Left lung (tissue), 10 donors: ENCODE results near the gene TBC1D24. TPM values are rescaled to one million over a fixed set of nuclear protein-coding genes. Genes with fewer than 3 reads are reported as not detected.

Source experiments
- ATAC-seq: fragments of 200-7000 bp; cut with Tn5 transposase; one replicate; pipeline ENCODE4 v1.9.1; 2020; ENCODE audit warnings: moderate library complexity
- DNase-seq, 4 donors: peaks; one replicate each; pipeline ENCODE4 v3.0.0-alpha.2; 2013 to 2020
- H3K27ac ChIP-seq, 2 donors: fragments of 200-600 bp; sonication (generic) in 1 of 2; one replicate each; pipeline versions ENCODE4 v1.5.0 to v1.8.0; 2020 to 2021
- H3K27me3 ChIP-seq, 2 donors: fragments of 200-600 bp; sonication (generic) in 1 of 2; one replicate each; pipeline versions ENCODE4 v1.5.0 to v1.8.0; 2020 to 2021
- H3K36me3 ChIP-seq, 2 donors: fragments of 200-600 bp; sonication (generic) in 1 of 2; one replicate each; pipeline versions ENCODE4 v1.5.0 to v1.8.0; 2020 to 2021
- H3K4me1 ChIP-seq, 2 donors: fragments of 200-600 bp; one replicate each; pipeline ENCODE4 v1.8.0; 2021
- H3K4me3 ChIP-seq, 2 donors: fragments of 200-600 bp; sonication (generic) in 1 of 2; one replicate each; pipeline versions ENCODE4 v1.5.0 to v1.8.0; 2020 to 2021; ENCODE audit warnings: mild to moderate bottlenecking in 1 of 2
- H3K9me3 ChIP-seq, 2 donors: fragments of 200-600 bp; sonication (generic) in 1 of 2; one replicate each; pipeline versions ENCODE4 v1.5.0 to v1.8.0; 2020 to 2021
- intact Hi-C, 2 donors: fragments of 100-400 bp; cut with DNase I; formaldehyde crosslinking; loops; one replicate each; pipeline versions ENCODE4 v1.11.2 to v1.14.2; 2022
- polyA plus RNA-seq, 6 donors: library from polyadenylated mRNA; unstranded; fragments of 120-200 nt; gene quantifications; one replicate each; pipeline ENCODE4 v1.2.1, GENCODE V29; 2013; ENCODE audit not compliant: insufficient read length in 6 of 6
- total RNA-seq, 2 donors: library from RNA; stranded (reverse); fragmentation: NEBNext Ultra II Directional; extraction: Animal tissue kit (Norgen Biotek cat#: 25700); gene quantifications; one replicate each; pipeline ENCODE4 v1.2.1, GENCODE V29; 2021
- TF ChIP-seq, protein P1 (sequence below), 2 donors: fragments of 200-600 bp; sonication (generic) in 1 of 2; IDR thresholded peaks; one replicate each; pipeline versions ENCODE4 v1.5.0 to v1.8.0; 2021; ENCODE audit warnings: antibody characterized with exemption in 2 of 2
- donor health status: DM: no; HTN: yes; CAD: no.
- donor health status: DM: no; HTN: no; CAD: no.

Gene TBC1D24
- total and polyA plus RNA-seq, 8 donors = 14.2 to 41.4 (median 17.9) TPM

DNA sequence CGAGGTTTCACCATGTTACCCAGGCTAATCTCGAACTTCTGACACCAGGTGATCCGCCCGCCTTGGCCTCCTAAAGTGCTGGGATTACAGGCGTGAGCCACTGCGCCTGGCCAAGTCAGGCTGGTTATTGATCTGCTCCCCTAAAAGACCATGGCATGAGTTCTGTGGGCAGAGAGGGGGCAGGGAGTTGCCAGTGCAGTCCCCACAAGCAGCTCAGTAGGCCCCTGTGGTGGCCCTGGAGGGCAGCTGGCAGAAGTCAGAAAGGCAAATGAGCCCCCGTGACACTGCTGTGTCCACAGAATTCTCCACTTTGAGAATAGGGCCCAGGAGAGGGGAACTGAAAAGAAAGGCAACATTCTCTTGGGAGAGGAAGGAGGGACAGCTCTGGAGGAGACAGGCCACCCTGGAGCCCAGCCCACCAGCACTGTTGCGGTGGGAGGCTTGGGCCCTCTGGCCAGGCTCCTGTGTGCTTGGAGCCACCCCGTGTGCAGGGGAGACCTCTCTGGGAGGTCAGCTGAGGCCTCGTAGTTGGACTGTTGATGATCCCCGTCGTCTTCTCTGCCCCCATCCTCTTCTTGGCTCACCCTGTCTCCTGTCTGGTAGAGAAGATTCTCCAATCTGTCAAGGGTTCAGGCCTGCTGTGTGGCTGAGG, 43.2 kb downstream of the TBC1D24 start:
- Histone ChIP-seq H3K4me3 (peak overlapping the region in 1 of 2 donors; percentile 22), H3K9me3 (no peaks in the 10 kb centered on the region), H3K4me1 (peaks cover 49 to 75% of the 10 kb centered on the region in 2 donors), H3K27ac (peak overlapping the region; percentile 6 to 99), H3K36me3 (peaks cover 0 to 39% of the 10 kb centered on the region in 2 donors), H3K27me3 (no peaks in the 10 kb centered on the region)
- intact Hi-C loops = no loop called here
- TF ChIP-seq, protein P1, sequence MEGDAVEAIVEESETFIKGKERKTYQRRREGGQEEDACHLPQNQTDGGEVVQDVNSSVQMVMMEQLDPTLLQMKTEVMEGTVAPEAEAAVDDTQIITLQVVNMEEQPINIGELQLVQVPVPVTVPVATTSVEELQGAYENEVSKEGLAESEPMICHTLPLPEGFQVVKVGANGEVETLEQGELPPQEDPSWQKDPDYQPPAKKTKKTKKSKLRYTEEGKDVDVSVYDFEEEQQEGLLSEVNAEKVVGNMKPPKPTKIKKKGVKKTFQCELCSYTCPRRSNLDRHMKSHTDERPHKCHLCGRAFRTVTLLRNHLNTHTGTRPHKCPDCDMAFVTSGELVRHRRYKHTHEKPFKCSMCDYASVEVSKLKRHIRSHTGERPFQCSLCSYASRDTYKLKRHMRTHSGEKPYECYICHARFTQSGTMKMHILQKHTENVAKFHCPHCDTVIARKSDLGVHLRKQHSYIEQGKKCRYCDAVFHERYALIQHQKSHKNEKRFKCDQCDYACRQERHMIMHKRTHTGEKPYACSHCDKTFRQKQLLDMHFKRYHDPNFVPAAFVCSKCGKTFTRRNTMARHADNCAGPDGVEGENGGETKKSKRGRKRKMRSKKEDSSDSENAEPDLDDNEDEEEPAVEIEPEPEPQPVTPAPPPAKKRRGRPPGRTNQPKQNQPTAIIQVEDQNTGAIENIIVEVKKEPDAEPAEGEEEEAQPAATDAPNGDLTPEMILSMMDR (IDR thresholded peaks at IDR 0.05) = no peak
- ATAC-seq (no peak), DNase-seq (no peak)

DNA sequence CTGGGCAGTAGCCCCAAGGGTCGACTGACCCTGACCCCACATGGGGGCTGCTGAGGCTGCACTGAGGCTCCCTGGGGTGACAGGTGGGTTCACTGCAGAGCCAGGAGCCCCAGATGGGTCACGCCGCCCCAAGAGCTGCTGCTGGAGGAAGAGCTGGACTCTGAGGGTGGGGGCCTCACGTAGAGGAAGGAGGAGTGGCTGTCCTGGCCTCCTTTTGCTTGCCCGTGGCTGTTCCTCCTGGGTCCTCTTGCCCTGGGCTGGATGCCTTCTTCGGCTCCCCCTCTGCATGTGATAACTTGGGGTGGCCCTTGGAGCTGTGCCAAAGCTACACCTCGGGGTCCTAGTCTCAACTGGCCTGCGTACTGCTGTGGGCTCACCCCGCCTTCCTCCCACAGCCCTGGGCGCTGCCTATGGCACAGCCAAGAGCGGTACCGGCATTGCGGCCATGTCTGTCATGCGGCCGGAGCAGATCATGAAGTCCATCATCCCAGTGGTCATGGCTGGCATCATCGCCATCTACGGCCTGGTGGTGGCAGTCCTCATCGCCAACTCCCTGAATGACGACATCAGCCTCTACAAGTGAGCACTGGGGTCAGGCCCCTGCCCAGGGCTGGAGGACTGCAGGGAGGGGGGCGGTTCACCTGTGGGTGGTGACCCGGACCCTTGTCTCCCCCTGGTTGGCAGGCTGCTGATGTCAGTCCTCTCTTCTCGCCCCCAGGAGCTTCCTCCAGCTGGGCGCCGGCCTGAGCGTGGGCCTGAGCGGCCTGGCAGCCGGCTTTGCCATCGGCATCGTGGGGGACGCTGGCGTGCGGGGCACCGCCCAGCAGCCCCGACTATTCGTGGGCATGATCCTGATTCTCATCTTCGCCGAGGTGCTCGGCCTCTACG, 44.1 kb downstream of the TBC1D24 start:
- Histone ChIP-seq H3K27ac (peak overlapping the region; percentile 79 to 99), H3K36me3 (peaks cover 0 to 49% of the 10 kb centered on the region in 2 donors), H3K27me3 (no peaks in the 10 kb centered on the region), H3K4me1 (peaks cover 46 to 75% of the 10 kb centered on the region in 2 donors), H3K9me3 (no peaks in the 10 kb centered on the region), H3K4me3 (peak overlapping the region in 1 of 2 donors; percentile 68)
- DNase-seq = peak in 1 of 4 donors; percentile 80
- no peak for ATAC-seq
- intact Hi-C loops = no loop called here
- TF ChIP-seq, protein P1 (IDR thresholded peaks at IDR 0.05) = no peak

DNA sequence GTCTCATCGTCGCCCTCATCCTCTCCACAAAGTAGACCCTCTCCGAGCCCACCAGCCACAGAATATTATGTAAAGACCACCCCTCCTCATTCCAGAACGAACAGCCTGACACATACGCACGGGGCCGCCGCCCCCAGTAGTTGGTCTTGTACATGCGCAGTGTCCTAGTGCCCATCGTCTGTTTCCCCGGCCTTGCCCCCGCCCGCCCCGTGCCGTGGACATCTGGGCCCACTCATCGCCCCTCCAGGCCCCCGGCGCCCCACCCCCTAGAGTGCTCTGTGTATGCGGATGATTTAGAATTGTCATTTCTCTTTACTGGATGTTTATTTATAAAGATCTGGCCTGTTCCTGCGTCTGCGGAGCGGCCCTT, 44.8 kb downstream of the TBC1D24 start:
- peak overlapping the region in 1 of 2 donors; percentile 68 for H3K4me3 ChIP-seq
- intact Hi-C loops = no loop called here
- ATAC-seq = no peak
- H3K27me3 ChIP-seq = no peaks in the 10 kb centered on the region
- peak in 1 of 4 donors; percentile 83 for DNase-seq
- peak overlapping the region; percentile 79 to 99 for H3K27ac ChIP-seq
- TF ChIP-seq, protein P1 (IDR thresholded peaks at IDR 0.05) = no peak
- peaks cover 0 to 55% of the 10 kb centered on the region in 2 donors for H3K36me3 ChIP-seq
- H3K9me3 ChIP-seq = no peaks in the 10 kb centered on the region
- peaks cover 46 to 81% of the 10 kb centered on the region in 2 donors for H3K4me1 ChIP-seq

DNA sequence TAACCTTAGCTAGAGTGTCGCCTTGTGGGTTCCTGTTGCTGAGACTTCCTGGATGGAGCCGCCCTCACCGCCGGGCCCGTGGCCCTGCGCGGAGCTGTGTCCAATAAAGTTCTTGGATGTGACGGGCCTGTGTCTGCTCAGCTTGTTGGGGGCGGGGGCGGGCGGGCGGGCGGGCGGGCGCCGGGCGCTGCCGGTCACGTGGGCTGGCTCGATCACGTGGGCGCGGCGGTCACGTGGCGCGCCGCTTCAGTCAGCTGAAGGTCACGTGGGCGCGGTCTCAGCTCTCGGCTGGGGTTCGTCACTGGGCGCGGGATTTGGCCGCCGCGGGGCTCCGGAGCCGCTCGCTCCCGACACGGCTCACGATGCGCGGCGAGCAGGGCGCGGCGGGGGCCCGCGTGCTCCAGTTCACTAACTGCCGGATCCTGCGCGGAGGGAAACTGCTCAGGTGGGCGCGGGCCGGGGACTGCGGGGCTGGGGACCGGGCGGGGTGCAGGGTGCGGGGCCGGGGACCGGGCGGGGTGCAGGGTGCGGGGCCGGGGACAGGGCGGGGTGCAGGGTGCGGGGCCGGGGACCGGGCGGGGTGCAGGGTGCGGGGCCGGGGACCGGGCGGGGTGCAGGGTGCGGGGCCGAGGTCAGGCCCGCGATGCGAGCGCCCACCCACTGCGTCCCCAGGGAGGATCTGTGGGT, 45.3 kb downstream of the TBC1D24 start, which contains the start of gene AMDHD2:
TSS of gene AMDHD2 (plus strand) at position 275 of the 687 bp plus-strand sequence. CDS start at position 363, 88 bp downstream.
- TF ChIP-seq, protein P1 (IDR thresholded peaks at IDR 0.05) = no peak
- H3K4me3 ChIP-seq = peak within 1 kb of the TSS; percentile 49 to 68
- peaks cover 0 to 61% of the 10 kb centered on the region in 2 donors for H3K36me3 ChIP-seq
- H3K27me3 ChIP-seq = no peaks in the 10 kb centered on the region
- peak within 1 kb of the TSS; percentile 79 to 99 for H3K27ac ChIP-seq
- H3K4me1 ChIP-seq = peaks cover 43 to 80% of the 10 kb centered on the region in 2 donors
- peak; percentile 68 for ATAC-seq
- peak; percentile 79 to 95 (median 92) for DNase-seq
- no peaks in the 10 kb centered on the region for H3K9me3 ChIP-seq
- intact Hi-C loops = no loop called here
